NCI-H187 treated with DMSO at 0.1 percent for 48 hours (cell line): ENCODE measurements around the gene DCC.
"Not testable (repeated sequence)": the region's sequence is repeated elsewhere in the genome, so short reads cannot be mapped to it uniquely, and the experiment has no call there.

Source experiments
- DNase-seq: peaks from one replicate; lab custom pipeline; 2025; lab: John Stamatoyannopoulos, UW

DCC gene

GRCh38 chr18:52352920-52353319 lies 12.9 kb downstream of the DCC start:
- DNase-seq: no peak

- no peak for DNase-seq
Measured at GRCh38 chr18:52353589-52353988, 13.6 kb downstream of the DCC start.

GRCh38 chr18:52363861-52364260 lies 23.9 kb downstream of the DCC start:
- DNase-seq: no peak

DNA sequence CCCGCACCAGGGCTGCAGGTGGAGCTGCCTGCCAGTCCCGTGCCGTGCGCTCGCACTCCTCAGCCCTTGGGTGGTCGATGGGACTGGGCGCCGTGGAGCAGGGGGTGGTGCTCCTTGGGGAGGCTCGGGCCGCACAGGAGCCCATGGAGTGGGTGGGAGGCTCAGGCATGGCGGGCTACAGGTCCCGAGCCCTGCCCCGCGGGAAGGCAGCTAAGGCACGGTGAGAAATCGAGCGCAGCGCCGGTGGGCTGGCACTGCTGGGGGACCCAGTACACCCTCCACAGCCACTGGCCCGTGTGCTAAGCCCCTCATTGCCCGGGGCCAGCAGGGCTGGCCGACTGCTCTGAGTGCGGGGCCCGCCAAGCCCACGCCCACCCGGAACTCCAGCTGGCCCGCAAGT lies 26.9 kb downstream of the DCC start:
- not testable (repeated sequence) for DNase-seq

GRCh38 chr18:52367953-52368742 lies 28.2 kb downstream of the DCC start:
- no peak for DNase-seq

DNA sequence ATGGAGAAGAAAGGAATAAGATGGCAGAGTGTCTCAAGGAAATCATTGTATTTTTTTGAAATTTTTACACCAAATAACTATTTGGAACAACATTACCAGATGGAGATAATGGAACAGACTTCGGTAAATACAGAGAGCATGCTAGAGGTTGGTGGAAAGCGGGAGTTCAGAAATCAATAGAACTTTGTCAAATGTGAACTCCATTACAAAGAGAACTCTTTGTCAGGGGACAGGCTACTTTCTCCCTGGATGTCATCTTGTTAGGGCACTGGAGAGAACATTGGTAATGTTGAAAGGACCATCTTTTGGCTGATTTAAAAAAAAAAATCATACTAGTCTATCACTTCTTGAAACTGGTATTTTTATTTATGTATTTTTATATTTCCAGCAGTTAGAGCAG lies 30.8 kb downstream of the DCC start:
- DNase-seq: no peak

GRCh38 chr18:52376104-52376503 lies 36.1 kb downstream of the DCC start:
- no peak for DNase-seq

DNA sequence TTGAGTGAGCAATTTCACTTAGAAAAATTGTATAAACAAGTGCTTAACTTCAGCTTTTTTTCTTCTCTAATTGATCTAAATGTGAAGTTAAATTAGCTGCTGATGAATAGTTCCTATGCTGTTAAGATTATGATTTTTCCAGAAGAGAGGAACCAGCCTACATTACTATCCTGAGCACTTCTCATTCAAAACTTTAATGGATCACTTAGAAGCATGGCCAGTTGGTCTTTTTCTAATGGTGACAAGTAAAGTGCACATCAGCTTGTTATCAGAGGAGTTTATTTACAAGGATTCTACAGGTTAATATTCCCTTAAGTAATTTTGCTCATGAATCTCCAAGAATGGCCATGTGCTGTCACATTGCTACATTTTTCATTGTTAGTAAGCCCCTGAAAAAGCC lies 37.1 kb downstream of the DCC start:
- no peak for DNase-seq

GRCh38 chr18:52386306-52386705 lies 46.3 kb downstream of the DCC start:
- no peak for DNase-seq

DNA sequence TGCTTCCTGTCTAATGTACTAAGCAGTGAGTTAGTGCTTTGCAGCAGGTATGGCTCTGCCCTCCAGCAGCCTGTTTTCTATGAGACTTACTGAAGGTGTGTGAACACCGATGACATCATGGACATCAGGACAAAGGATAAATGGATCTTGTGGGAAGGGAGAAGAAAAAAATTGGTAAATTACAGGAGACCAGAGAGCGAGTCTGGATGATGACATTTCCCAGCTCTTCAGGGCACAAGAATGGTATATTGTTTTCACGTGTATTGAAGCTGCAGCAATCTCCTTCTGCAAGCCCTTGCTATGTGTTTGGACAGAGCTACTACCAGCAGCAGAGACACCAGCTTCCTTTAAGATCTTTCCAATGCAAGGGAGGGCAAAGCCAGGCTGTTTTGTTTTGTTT lies 47.2 kb downstream of the DCC start:
- DNase-seq: no peak

DNA sequence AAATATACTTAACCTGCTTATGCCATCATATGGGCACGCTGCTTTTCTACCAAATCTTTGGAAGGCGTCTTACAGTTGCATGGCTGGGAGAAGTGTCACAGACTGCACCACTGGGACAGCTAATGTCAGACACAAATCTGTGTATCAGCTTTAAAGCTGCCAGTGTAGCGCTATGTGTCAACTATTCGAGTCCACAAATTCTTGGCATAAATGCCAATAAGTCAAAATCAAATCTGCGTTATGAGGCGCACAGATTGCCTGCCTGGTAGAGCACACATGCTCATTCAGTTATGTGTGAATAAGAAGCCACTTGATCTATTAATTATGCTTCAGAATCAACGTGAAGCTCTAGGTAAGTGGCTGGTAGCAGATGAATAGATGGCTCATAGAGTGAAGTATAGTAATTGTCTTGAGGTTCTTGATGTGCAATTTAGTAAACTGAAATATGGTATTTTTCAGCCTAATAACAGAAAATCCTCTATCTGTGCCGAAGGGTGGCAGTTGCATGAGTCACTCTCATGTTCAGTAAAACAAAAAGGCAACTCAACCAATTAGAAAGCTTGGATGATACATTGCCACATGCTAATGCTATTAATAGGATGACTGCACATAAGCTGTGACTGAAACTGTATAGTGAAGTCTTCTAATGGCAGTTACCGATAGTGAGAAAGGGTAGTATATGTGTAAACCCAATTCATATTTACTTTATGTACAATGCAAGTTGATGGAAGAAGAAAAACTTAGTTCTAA lies 52.0 kb downstream of the DCC start:
- DNase-seq: no peak

- no peak for DNase-seq
Measured at GRCh38 chr18:52394602-52395001, 54.6 kb downstream of the DCC start.

DNA sequence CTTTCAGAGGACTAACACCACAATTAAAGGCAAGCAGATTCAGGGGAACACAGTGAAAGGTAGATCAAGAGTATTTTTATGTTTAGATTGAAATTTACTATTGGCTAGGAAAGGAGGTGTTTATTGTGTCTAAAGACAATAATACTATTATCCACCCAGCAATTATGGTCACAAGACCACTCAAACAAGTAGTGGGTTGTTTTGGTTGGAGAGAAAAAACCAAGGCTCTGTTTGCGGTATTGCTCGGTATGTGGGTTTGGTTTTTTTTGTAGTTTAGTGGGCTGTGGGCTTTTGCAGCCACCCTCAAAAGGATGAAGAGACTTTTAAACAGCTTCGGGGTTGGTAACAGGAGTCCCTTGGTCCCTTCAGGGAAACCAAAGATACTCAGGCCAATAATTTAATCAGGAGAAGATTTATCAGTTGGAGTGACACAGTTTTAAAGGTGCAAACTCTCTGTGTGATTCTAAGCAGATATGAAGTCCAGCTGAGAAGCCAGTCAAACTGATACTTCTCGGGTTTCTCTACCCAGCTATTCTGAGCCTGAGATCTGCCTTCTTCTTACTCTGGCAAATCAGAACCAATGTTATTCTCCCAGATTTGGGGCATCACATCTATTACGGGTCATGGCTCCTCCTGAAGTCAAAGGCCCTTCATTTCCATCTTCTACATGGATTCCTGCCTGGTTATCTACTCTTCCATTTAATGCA lies 55.3 kb downstream of the DCC start:
- no peak for DNase-seq

- DNase-seq: no peak
Measured at GRCh38 chr18:52401236-52401635, 61.2 kb downstream of the DCC start.

GRCh38 chr18:52402814-52403213 lies 62.8 kb downstream of the DCC start:
- DNase-seq: no peak

DNA sequence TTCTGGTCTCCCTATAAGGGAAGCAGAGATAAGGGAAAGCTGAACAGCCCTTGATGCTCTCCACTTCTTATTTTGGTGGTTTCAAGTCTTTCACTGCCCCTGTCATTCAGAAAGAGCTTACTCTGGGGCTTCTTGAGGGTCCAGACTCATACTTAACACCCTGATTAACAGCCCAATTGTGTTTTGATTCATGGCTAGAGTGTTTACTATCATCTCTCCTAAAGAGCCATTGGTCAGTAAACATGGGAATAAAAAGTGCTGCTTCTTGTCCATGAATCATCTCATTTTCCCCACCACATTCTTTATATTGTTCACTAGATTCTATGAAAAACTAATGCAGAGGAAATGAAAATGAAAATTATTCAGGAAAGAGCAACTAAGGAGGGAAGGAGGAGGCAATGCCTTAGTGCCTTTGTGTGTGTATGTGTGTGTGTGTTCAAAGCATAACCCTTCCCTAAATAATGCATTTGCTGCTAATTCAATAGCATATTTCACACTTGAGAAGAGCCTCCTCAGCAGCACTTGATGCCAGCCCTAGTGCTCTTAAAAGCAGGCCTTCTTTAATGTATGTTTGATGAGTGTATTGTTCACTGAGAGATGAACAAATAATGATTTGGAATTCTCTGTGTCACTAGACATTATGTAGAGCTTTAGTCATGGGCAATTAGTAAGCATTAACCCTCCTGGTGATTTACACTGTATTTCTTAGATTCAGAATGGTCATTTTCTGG lies 63.5 kb downstream of the DCC start:
- peak; percentile 30 for DNase-seq

- DNase-seq: no peak
Measured at GRCh38 chr18:52408800-52409302, 68.9 kb downstream of the DCC start.

- DNase-seq: no peak
Measured at GRCh38 chr18:52409727-52410126, 69.7 kb downstream of the DCC start.

DNA sequence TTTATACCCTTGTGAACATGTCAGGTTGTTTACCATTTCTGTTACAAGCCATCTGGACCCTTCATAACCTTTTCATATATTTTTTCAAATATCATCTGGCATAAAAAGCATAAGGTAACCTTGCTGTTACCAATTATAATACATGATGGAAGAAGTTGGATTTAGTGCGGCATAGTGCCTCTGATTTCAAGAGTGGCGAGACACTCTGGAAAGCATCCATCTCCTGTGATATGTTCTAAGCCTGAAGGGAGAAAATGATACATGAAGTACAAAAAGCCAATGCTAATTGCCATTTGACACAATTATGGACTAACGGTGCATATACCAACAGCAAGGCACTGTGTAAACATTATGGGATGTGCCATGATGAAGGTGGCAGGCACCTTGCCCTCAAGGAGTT lies 75.1 kb downstream of the DCC start:
- DNase-seq: no peak

DNA sequence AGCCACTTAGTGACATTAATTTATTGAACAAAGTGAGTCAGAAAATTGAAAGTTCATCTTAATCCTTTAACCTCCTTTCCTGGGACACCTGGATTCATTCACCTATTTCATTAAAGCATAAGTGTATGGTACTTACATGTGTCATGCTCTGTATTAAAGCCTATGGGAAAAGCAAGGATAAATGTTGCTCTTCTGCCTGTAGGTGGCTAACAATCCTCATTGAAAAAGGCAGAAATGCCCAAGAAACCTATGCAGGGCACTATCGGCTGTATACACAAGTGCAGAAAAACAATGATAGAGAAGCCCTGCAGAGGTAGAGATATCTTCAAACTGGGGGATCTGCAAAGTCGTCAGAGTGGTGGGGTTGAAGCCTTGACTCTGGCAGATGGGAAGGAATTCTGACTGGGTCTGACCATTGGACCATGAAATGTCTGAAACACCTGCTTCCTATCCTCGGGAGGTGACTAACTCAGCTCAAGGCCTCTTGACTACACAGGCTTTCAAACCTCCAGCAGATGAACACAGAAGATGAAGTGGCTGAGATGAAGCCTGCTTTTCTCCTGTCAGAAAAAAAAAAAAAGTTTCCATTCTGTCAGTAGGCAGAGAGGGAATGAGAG lies 83.1 kb downstream of the DCC start:
- peak; percentile 60 for DNase-seq

- DNase-seq: no peak
Measured at GRCh38 chr18:52426041-52426440, 86.0 kb downstream of the DCC start.

DNA sequence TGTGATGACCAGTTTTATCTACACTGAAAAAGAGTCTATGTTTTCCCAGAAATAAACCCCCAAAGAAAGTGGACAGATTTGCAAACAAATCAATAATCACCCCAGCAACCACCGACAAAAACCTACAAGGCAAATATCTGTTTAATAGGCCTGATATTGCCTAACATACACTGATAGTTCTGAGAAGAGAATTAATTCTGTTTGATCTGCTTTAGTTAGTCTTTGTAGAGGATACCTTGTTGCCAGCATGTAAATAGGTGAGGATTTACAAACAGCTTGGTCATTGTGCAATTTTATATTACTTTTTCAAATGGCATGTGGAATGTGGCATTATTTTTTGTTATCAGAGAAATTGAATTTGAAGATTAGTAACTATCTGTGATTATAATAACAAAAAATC lies 86.5 kb downstream of the DCC start:
- no peak for DNase-seq
